IPS-18a (cell line): ENCODE results near the gene NCAM1.

ENCODE experiments used
- H3K27ac ChIP-seq: one replicate; pipeline ENCODE4 v1.5.1; 2013; ENCODE audit warnings: low read length
- H3K27me3 ChIP-seq: one replicate; pipeline ENCODE4 v1.6.1; 2013; ENCODE audit warnings: mild to moderate bottlenecking, low read length; ENCODE audit not compliant: control insufficient read depth, insufficient read depth
- H3K36me3 ChIP-seq: one replicate; pipeline ENCODE4 v1.6.1; 2013; ENCODE audit warnings: low read depth, low read length; ENCODE audit not compliant: control insufficient read depth
- H3K4me1 ChIP-seq: one replicate; pipeline ENCODE4 v1.6.1; 2013; ENCODE audit warnings: low read depth, low read length; ENCODE audit not compliant: control insufficient read depth
- H3K4me3 ChIP-seq: one replicate; pipeline ENCODE4 v1.5.1; 2013; ENCODE audit warnings: low read length
- H3K9ac ChIP-seq: one replicate; pipeline ENCODE4 v1.6.1; 2013; ENCODE audit warnings: mild to moderate bottlenecking, low read length, moderate library complexity
- H3K9me3 ChIP-seq: one replicate; pipeline ENCODE4 v1.6.1; 2013; ENCODE audit warnings: low read depth, low read length; ENCODE audit not compliant: control insufficient read depth

NCAM1 gene

GRCh38 chr11:113142508-113142907 lies 181.3 kb downstream of the NCAM1 start:
- Histone ChIP-seq H3K36me3 (no peaks in the 10 kb centered on the region), H3K4me3 (no peak overlapping the region), H3K27ac (no peak overlapping the region), H3K9me3 (no peaks in the 10 kb centered on the region), H3K9ac (no peak overlapping the region), H3K27me3 (no peaks in the 10 kb centered on the region), H3K4me1 (peaks cover 3% of the 10 kb centered on the region)

DNA sequence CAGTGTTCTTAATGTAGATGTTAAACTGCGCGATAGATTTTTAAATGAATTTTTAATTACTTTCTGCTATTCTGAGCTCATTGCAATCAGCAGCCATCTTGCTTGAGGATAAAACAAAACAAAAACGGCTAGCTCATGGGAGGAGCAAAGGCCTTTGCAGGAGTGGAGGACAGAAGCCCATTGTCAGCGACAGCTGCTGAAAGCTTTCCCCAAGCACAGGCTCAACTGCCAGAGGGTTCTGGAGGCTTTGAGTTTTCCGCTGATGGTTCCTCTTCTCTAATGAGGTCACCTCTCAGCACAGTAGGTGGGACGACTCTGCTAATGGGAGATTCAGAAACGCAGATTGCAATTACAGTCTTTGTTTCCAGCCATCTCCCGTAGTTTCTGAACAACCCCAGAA lies 186.0 kb downstream of the NCAM1 start:
- Histone ChIP-seq H3K4me1 (peaks cover 7% of the 10 kb centered on the region), H3K9ac (no peak overlapping the region), H3K27me3 (no peaks in the 10 kb centered on the region), H3K9me3 (no peaks in the 10 kb centered on the region), H3K27ac (no peak overlapping the region), H3K36me3 (no peaks in the 10 kb centered on the region), H3K4me3 (no peak overlapping the region)

GRCh38 chr11:113148076-113148475 lies 186.9 kb downstream of the NCAM1 start:
- Histone ChIP-seq H3K4me1 (peaks cover 7% of the 10 kb centered on the region), H3K27ac (no peak overlapping the region), H3K9ac (no peak overlapping the region), H3K27me3 (no peaks in the 10 kb centered on the region), H3K9me3 (no peaks in the 10 kb centered on the region), H3K36me3 (no peaks in the 10 kb centered on the region), H3K4me3 (no peak overlapping the region)

DNA sequence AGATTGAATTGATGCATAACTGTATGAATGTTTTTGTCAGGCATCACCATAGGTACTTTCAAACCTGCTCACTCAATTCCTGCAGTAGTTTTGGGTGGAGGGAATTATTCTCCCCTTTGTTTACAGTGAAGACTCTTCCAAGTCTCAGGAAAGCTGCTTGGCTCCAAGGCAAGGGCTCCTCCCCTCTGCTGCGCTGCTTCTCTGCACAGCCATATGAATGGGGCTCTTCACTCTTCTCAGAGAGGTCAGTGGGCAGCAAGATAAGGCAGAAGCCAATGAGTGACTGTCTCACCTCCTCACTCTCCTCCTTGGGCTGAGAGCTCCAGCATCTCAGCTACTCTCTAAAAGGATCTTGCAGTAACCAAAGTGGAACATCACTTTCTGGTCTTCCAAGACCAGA lies 187.4 kb downstream of the NCAM1 start:
- Histone ChIP-seq H3K4me1 (peaks cover 7% of the 10 kb centered on the region), H3K36me3 (no peaks in the 10 kb centered on the region), H3K27me3 (no peaks in the 10 kb centered on the region), H3K9me3 (no peaks in the 10 kb centered on the region), H3K9ac (no peak overlapping the region), H3K4me3 (no peak overlapping the region), H3K27ac (no peak overlapping the region)

GRCh38 chr11:113151521-113151920 lies 190.3 kb downstream of the NCAM1 start:
- H3K27ac ChIP-seq = no peak overlapping the region
- no peaks in the 10 kb centered on the region for H3K27me3 ChIP-seq
- H3K4me3 ChIP-seq = no peak overlapping the region
- no peaks in the 10 kb centered on the region for H3K36me3 ChIP-seq
- H3K4me1 ChIP-seq = peaks cover 7% of the 10 kb centered on the region
- no peak overlapping the region for H3K9ac ChIP-seq
- no peaks in the 10 kb centered on the region for H3K9me3 ChIP-seq

DNA sequence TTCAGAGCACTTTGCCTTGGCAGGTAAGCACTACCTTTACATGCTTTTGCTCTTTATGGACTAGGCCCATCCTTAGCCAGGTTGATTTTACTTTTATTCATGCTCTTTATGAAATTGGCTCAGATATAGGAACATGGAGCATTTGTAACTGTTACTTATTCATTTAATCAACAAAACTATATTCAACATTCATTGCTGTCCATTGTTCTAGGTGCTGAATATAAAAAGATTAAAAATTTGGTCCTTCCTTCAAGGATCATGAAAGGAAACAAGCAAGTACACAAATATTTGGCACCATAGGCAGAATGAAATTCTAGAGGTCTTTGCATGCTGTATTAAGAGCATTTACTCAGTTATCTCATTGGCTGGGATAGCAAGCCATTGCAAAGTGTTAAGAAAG lies 191.3 kb downstream of the NCAM1 start:
- H3K4me3 ChIP-seq = no peak overlapping the region

GRCh38 chr11:113153847-113154246 lies 192.6 kb downstream of the NCAM1 start:
- peaks cover 5% of the 10 kb centered on the region for H3K4me1 ChIP-seq
- no peaks in the 10 kb centered on the region for H3K36me3 ChIP-seq

More for the DNA sequence above, 191.3 kb downstream of the NCAM1 start:
- Histone ChIP-seq H3K27me3 (no peaks in the 10 kb centered on the region), H3K36me3 (no peaks in the 10 kb centered on the region), H3K9ac (no peak overlapping the region), H3K4me1 (peaks cover 5% of the 10 kb centered on the region), H3K27ac (no peak overlapping the region), H3K9me3 (no peaks in the 10 kb centered on the region)

DNA sequence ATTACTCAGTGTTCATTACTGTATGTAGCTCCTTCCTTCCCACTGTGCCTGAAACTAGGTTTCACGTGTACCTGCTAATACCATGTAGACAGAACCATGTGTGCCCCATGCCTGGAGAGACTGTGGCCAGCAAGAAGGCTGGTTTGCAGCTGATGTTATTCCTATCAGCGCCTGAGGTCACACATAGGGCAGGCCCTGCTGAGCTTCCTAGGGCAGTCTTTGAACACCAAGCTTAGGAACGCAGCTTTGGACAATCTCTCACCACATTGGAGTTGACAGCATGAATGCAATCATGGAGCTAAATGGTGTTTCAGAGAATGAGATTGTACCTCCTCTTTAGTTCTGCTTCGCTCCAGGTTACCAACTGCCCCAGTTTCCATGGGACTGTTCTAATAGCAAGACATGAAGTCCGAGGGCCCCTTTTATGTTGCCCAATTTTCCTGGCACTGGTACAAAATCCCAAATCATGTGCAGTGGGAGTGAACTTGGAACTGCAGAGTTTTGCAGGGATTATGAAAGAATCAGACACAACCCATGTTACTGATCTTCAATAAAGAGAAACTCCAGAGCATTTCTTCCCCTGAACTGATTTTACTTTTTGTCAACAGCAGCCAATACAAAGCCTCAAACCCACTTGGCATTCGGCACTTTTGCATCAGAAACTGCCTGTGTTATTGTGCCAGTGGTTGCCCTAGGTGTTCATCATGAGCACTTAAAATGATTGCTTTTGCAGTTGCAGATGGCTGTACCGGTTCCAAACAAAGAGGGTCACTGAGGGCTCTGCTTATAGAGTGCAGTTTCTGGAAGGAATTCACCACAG lies 199.0 kb downstream of the NCAM1 start:
- no peak overlapping the region for H3K4me3 ChIP-seq
- no peaks in the 10 kb centered on the region for H3K36me3 ChIP-seq
- H3K9ac ChIP-seq = no peak overlapping the region
- H3K27ac ChIP-seq = no peak overlapping the region
- no peaks in the 10 kb centered on the region for H3K9me3 ChIP-seq
- H3K4me1 ChIP-seq = no peaks in the 10 kb centered on the region
- no peaks in the 10 kb centered on the region for H3K27me3 ChIP-seq

More at GRCh38 chr11:113153847-113154246, 192.6 kb downstream of the NCAM1 start:
- Histone ChIP-seq H3K4me3 (no peak overlapping the region), H3K27me3 (no peaks in the 10 kb centered on the region), H3K27ac (no peak overlapping the region), H3K9ac (no peak overlapping the region), H3K9me3 (no peaks in the 10 kb centered on the region)

DNA sequence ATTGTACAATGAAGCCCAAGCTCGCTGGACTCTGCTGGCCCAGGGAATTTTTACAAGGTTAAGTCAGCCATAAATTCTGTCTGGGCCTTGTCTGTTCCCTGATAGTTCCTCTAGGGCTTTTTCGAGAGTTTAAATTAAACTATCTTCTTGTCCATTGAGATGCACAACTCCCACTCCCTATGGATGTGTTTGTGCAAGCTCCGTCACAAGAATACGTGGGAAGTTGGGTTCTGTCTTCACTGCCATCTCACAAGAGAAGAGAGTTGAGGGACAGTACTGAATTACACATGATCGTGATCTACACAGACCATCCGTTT lies 199.5 kb downstream of the NCAM1 start:
- no peaks in the 10 kb centered on the region for H3K9me3 ChIP-seq
- H3K36me3 ChIP-seq = no peaks in the 10 kb centered on the region
- H3K9ac ChIP-seq = no peak overlapping the region
- H3K27ac ChIP-seq = no peak overlapping the region
- H3K4me1 ChIP-seq = no peaks in the 10 kb centered on the region
- no peak overlapping the region for H3K4me3 ChIP-seq
- no peaks in the 10 kb centered on the region for H3K27me3 ChIP-seq

GRCh38 chr11:113161711-113162591 lies 200.7 kb downstream of the NCAM1 start:
- Histone ChIP-seq H3K36me3 (no peaks in the 10 kb centered on the region), H3K4me3 (no peak overlapping the region), H3K27me3 (no peaks in the 10 kb centered on the region), H3K9me3 (no peaks in the 10 kb centered on the region), H3K4me1 (no peaks in the 10 kb centered on the region), H3K9ac (no peak overlapping the region), H3K27ac (no peak overlapping the region)

- no peaks in the 10 kb centered on the region for H3K27me3 ChIP-seq
- H3K9me3 ChIP-seq = no peaks in the 10 kb centered on the region
- no peak overlapping the region for H3K9ac ChIP-seq
- H3K36me3 ChIP-seq = no peaks in the 10 kb centered on the region
- no peaks in the 10 kb centered on the region for H3K4me1 ChIP-seq
- no peak overlapping the region for H3K27ac ChIP-seq
- H3K4me3 ChIP-seq = no peak overlapping the region
These were observed 201.4 kb downstream of the NCAM1 start for GRCh38 chr11:113162592-113162962.
